Measurements from ENCODE around the gene A4GALT.

The A4GALT gene

DNA sequence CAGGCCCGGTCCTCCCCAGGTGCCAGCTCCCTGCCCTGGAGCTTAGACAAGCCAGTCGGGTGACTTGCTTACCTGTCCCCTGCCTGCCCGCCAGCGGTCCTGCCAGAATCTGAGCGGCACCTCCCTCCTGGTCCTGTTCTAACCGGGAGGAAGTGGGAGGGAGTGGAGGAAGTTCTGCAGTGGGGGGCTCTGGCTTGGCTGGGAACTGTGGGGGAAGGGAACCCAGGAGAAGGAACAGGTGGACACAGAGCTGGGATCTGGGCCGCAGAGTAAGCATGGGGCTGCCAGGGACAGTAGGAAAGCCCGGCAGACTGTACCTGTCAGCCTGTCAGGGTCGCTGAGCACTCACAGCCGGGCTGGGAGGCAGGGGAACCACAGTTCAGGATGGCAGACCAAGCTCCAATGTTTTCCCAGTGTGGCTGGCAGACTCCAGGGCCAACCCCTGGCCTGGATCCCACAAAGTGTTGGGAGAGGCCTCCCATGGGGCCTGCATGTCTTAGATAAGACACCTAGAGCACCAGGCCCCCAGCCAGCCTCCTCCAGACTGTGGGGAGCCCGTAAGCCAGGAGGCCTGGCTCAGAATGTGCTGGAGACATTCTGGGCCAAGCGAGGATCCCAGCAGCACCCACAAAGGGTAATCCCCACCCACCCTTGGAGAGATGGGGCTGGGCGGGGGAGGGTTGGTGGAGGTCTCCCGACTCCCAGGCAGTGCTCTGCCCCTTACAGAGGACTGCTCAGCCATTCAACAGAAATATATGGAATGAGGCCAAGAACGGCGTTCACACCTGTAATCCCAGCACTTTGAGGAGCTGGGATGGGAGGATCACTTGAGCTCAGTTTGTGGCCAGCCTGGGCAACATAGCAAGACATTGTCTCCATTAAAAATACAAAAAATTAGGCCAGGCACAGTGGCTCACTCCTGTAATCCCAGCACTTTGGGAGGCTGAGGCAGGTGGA lies 73.8 kb downstream of the A4GALT start:
- peak; percentile 83 for DNase-seq

GRCh38 chr22:42645938-42646568 lies 74.6 kb downstream of the A4GALT start:
- no peak for DNase-seq

- no peak for DNase-seq
These were observed 75.2 kb downstream of the A4GALT start for GRCh38 chr22:42645341-42645937.

DNA sequence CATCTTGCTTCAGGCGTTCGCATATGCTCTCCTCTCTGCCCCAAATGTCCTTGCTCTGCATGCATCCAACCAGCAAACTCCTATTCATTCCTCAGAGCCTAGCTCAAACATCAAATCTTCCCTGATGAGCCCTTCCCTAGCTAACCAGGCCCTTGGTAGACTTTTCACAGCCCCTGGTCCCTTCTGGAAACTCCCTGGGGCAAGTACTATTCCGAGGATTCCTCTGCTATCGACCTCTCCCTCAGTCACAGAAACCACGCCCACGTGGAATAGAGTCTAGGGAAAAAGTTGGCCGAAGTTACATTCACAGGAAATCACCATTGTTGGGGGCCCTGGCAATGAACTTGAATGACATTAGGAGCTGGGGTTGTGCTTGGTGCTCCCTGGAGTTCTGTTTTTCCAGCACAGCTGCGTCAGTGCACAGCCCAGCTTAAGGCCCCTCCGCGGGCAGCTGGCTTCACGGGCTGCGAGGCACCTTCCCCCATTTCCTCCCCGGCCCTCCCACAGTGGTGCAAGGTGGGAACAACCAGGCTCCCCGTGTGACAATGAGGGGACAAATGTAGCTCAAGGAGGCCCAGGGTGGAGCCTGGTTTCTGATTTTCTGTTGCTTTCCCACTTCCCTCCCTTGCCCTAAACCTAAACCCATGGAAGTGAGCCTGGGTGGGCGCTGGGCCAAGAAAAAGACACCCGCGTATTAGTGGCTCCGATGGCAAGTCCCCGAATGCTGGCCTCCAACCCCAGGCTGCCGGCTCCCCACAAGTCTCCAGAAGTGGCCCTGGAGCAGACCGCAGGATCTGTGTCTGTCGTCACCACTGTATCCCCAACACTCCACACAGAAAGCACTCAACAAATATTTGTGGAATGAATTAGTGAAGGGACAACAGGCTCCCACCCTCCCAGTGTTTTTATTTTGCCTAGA lies 76.0 kb downstream of the A4GALT start:
- peak; percentile 35 for DNase-seq

DNA sequence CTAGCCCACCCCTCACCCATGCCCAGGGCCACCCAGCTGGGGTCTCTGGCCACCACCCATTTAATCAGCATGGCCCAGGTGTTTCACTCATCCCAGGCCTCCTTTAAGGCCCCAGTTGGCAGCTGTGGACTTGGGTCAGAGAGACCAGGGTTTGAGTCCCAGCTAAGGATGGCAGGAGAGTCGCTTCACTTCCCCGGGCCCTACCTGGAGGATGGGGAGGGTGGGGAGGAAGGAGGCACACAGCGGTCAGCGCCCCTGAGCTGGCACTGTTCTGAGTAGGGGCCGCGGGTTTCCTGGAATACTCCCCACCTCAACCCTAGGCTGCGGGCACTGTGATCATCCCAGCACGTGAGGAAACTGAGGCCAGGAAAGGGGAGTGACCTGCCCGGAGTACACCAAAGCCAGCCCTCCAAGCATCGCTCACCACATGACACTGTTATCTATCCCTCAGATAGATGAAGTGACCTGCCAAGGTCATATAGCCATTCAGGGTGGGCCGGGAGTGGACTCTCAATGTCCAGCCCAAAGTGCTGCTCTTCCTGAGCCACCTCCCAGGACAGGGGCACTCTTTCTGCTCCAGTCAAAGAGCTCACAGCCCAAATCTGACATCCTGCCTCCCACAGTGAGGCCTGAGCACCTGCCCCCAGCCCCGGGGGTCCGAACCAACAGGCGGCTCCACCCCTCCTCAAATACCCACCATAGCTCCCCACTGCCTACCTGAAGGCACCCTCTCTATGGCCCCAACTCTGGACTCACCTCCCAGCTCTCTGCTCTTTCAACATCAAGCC lies 76.8 kb downstream of the A4GALT start:
- no peak for DNase-seq

- peak; percentile 93 for DNase-seq
These were observed 77.7 kb downstream of the A4GALT start for GRCh38 chr22:42642806-42643633.

Data from hematopoietic multipotent progenitor cell treated with erythropoietin and hydrocortisone succinate and interleukin-3 and kit ligand, for 4 days (in vitro differentiated cells).